Measurements from ENCODE around the gene DNAJA4.
A peak's percentile ranks its signal among the peaks of the same experiment; 100 is the strongest.

DNAJA4 gene

DNA sequence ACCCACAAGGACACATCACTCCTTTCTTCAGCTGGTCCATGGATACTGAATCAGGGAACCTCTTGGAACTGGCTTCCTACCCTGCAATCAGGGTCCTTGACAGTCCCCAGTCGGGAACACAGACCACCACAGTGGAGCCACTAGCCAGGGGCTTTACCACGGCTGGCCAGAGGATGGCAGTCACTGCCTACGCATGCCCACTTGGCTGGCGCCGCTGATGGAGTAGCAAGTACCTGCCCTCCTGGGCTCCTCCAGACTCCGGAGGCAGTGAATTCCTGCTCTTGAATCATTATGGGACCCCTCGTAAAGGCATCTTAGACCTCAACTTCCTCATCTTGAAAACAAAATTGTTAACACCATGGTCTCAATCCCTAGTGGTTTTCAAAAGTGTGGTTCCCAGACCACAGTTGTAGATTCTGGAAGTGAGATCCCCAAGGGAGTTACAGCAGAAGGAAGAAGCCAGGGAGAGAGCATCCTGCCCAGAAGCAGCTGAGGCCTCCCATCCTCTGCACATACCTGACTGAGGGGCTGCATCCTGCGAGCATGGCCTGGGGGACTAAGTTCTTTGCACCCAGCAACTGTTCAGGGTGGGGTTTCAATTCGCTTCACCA, 44.2 kb downstream of the DNAJA4 start:
- no peaks in the 10 kb centered on the region for H3K36me3 ChIP-seq
- TF ChIP-seq, protein P1, sequence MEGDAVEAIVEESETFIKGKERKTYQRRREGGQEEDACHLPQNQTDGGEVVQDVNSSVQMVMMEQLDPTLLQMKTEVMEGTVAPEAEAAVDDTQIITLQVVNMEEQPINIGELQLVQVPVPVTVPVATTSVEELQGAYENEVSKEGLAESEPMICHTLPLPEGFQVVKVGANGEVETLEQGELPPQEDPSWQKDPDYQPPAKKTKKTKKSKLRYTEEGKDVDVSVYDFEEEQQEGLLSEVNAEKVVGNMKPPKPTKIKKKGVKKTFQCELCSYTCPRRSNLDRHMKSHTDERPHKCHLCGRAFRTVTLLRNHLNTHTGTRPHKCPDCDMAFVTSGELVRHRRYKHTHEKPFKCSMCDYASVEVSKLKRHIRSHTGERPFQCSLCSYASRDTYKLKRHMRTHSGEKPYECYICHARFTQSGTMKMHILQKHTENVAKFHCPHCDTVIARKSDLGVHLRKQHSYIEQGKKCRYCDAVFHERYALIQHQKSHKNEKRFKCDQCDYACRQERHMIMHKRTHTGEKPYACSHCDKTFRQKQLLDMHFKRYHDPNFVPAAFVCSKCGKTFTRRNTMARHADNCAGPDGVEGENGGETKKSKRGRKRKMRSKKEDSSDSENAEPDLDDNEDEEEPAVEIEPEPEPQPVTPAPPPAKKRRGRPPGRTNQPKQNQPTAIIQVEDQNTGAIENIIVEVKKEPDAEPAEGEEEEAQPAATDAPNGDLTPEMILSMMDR (IDR thresholded peaks at IDR 0.05; ENCODE audit: low read depth, low read length), result peak; percentile 98
- no peak overlapping the region for H3K4me3 ChIP-seq (ENCODE audit: low read depth, low read length)
- peak; percentile 85 for DNase-seq
- H3K27me3 ChIP-seq (ENCODE audit: insufficient read depth, low read depth, severe bottlenecking), result no peaks in the 10 kb centered on the region
- H3K27ac ChIP-seq, result no peak overlapping the region
- no peaks in the 10 kb centered on the region for H3K9me3 ChIP-seq (ENCODE audit: severe bottlenecking)

DNA sequence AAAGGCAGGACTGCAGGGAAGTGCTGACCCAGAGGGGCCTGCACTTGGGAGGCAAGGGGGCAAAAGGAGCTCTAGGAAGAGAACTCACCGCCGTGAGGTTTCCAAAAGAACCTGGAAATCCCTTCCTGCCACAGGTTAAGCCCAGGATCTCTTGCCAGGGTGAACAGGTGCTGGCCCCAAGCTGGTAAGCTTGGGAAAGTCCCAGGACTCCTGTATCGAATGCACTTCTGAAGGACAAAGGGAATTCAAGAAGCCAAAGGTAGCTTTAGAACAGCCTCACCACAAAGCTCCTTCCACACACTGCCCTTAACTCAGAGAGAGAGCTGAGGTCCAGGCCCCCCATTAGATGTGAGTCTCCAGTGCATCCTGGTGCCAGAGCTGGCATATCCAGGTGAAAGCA, 46.9 kb downstream of the DNAJA4 start:
- TF ChIP-seq, protein P1 (IDR thresholded peaks at IDR 0.05; ENCODE audit: low read depth, low read length), result no peak
- H3K27me3 ChIP-seq (ENCODE audit: insufficient read depth, low read depth, severe bottlenecking), result no peaks in the 10 kb centered on the region
- no peaks in the 10 kb centered on the region for H3K9me3 ChIP-seq (ENCODE audit: severe bottlenecking)
- H3K27ac ChIP-seq, result no peak overlapping the region
- H3K36me3 ChIP-seq, result no peaks in the 10 kb centered on the region
- no peak overlapping the region for H3K4me3 ChIP-seq (ENCODE audit: low read depth, low read length)
- no peak for DNase-seq

- Histone ChIP-seq H3K27me3 (ENCODE audit: insufficient read depth, low read depth, severe bottlenecking) (no peaks in the 10 kb centered on the region), H3K4me3 (ENCODE audit: low read depth, low read length) (no peak overlapping the region), H3K9me3 (ENCODE audit: severe bottlenecking) (no peaks in the 10 kb centered on the region), H3K27ac (no peak overlapping the region), H3K36me3 (no peaks in the 10 kb centered on the region)
- DNase-seq, result no peak
- TF ChIP-seq, protein P1 (IDR thresholded peaks at IDR 0.05; ENCODE audit: low read depth, low read length), result no peak
Observed at GRCh38 chr15:78312536-78312935, 48.2 kb downstream of the DNAJA4 start.

GRCh38 chr15:78312957-78313356, 48.6 kb downstream of the DNAJA4 start:
- TF ChIP-seq, protein P1 (IDR thresholded peaks at IDR 0.05; ENCODE audit: low read depth, low read length), result no peak
- Histone ChIP-seq H3K9me3 (ENCODE audit: severe bottlenecking) (no peaks in the 10 kb centered on the region), H3K4me3 (ENCODE audit: low read depth, low read length) (no peak overlapping the region), H3K27ac (no peak overlapping the region), H3K36me3 (no peaks in the 10 kb centered on the region), H3K27me3 (ENCODE audit: insufficient read depth, low read depth, severe bottlenecking) (no peaks in the 10 kb centered on the region)
- no peak for DNase-seq

GRCh38 chr15:78313383-78313782, 49.0 kb downstream of the DNAJA4 start:
- DNase-seq, result no peak

More at GRCh38 chr15:78313383-78313782, 49.0 kb downstream of the DNAJA4 start:
- H3K27me3 ChIP-seq (ENCODE audit: insufficient read depth, low read depth, severe bottlenecking), result no peaks in the 10 kb centered on the region
- no peaks in the 10 kb centered on the region for H3K36me3 ChIP-seq
- no peaks in the 10 kb centered on the region for H3K9me3 ChIP-seq (ENCODE audit: severe bottlenecking)
- TF ChIP-seq, protein P1 (IDR thresholded peaks at IDR 0.05; ENCODE audit: low read depth, low read length), result no peak
- no peak overlapping the region for H3K4me3 ChIP-seq (ENCODE audit: low read depth, low read length)
- H3K27ac ChIP-seq, result no peak overlapping the region

Measured in WERI-Rb-1 (cell line).